ENCODE measurements around the gene DOCK2. TPM values are rescaled to one million over a fixed set of nuclear protein-coding genes. Genes with fewer than 3 reads are reported as not detected.
"Not testable (repeated sequence)": the region's sequence is repeated elsewhere in the genome, so short reads cannot be mapped to it uniquely, and the experiment has no call there.

The DOCK2 gene
- total RNA-seq, 1 donor from 2014 or later, result 1.2 TPM

DNA sequence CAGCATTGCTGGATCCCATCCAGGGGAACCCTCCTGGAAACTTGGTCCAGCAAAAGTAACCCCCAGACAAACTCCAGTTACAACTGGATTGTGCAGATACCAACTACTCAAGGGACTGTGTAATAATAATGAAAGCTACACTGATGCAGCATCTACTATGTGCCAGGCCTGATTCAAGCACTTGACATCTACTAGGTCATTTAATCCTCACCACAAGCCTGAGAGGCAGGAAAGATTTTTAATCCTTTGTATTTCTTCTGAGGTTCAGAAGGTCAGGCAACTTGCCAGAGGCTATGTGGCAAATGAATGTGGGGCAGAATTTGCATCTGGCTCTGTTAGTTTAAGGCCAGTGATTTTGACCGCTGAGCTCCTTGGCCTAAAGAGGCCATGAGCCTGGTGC is 439.1 kb downstream of the DOCK2 start:
- DNase-seq (ENCODE audit: extremely low read depth, low read depth, low spot score), result no peak

DNA sequence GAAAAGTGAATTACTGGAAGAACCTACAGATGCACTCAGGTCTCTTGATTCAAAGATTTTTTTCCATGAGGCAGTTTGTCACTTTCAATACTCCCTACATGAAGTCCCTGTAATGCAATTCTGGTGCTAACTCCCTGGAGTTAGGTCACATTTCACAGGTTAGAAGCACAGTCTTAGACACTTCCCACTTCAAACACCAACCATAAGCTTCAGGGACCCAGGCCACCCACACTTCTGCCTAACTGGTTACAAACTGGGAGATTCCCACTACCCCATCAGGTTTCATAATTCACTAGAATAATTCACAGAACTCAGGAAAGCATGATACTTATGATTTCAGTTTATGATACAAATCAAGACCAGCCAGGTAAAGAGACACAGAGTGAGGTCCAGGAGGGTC is 439.7 kb downstream of the DOCK2 start:
- no peak for DNase-seq (ENCODE audit: extremely low read depth, low read depth, low spot score)

GRCh38 chr5:170077526-170077925 is 440.5 kb downstream of the DOCK2 start:
- no peak for DNase-seq (ENCODE audit: extremely low read depth, low read depth, low spot score)

GRCh38 chr5:170078458-170078857 is 441.4 kb downstream of the DOCK2 start:
- no peak for DNase-seq (ENCODE audit: extremely low read depth, low read depth, low spot score)

DNA sequence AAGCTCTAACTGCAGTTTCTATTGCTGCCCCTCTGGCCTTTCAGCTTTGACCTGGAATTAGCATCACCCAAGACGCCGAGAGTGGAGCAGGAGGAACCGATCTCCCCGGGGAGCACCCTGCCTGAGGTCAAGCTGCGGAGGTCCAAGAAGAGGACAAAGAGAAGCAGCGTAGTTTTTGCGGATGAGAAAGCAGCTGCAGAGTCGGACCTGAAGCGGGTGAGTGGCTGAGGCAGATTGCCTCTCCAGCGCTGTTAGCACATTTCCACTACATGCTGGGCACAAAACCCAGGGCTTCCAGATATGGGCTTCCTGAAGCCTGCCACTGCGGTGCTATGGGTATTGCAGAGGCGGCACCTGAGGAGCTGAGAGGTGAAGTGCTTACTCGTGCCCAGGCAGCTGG is 441.9 kb downstream of the DOCK2 start:
- DNase-seq (ENCODE audit: extremely low read depth, low read depth, low spot score), result no peak

GRCh38 chr5:170080217-170080616 is 443.1 kb downstream of the DOCK2 start:
- DNase-seq (ENCODE audit: extremely low read depth, low read depth, low spot score), result no peak

- no peak for DNase-seq (ENCODE audit: extremely low read depth, low read depth, low spot score)
Observed at GRCh38 chr5:170080786-170081445, 443.8 kb downstream of the DOCK2 start.

GRCh38 chr5:170081616-170082015 is 444.5 kb downstream of the DOCK2 start:
- DNase-seq (ENCODE audit: extremely low read depth, low read depth, low spot score), result no peak

DNA sequence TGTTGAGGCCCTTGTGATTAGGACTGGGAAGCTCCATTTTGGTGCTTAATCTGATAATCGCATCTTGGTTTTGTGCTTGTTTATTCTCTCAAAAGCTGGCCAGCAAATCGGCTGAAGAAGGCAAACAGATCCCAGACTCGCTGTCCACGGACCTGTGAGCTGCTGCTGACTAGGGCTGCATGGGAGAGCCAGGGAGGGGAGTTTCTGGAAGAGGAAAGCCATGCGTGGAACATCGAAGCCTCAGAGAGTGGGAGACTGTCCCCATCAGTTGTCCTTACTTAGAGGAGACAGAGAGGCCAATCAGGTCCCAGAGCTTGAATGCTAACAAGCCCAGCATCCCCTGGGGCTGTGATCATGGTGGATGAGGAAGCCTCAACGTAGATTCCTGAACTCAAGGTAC is 445.6 kb downstream of the DOCK2 start:
- DNase-seq (ENCODE audit: extremely low read depth, low read depth, low spot score), result no peak

DNA sequence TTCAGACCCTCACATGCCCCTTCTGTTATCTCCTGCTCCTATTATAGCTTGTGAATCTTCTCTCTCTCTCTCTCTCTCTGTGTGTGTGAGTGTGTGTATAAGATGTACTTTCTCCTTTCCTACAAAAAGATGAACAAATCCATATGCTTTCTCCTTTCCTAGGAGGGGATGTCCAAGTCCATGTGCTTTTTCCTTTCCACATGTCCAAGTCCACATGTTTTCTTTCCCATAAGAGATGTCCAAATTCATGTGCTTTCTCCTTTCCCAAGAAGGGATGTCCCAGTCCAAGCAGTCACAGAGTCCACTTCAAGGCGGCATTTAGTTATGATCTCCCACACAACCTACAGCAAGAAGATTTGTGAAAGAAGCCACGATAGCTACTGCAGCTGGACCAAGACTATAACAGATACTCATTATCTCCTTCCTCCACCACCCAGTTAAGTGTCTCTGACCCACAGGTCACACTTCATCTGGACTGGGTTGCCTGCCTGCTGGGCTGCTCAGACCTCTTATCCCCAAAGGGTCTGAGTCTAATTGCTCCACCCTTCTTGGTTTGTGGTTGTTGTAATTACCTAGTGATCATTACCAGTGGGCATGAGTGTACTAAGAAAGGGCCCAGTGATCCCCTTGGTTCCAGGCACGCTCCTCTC is 450.2 kb downstream of the DOCK2 start:
- no peak for DNase-seq (ENCODE audit: extremely low read depth, low read depth, low spot score)

- DNase-seq (ENCODE audit: extremely low read depth, low read depth, low spot score), result no peak
Observed at GRCh38 chr5:170092455-170093101, 455.5 kb downstream of the DOCK2 start.

DNA sequence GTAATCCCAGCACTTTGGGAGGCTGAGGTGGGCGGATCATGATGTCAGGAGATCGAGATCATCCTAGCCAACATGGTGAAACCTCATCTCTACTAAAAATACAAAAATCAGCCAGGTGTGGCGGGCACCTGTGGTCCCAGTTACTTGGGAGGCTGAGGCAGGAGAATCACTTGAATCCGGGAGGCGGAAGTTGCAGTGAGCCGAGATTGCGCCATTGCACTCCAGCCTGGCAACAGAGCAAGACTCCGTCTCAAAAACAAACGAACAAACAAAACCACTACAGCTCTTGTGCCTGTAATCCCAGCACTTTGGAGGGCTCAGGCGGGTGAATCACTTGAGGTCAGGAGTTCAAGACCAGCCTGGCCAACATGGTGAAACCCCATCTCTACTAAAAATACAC is 457.3 kb downstream of the DOCK2 start:
- DNase-seq (ENCODE audit: extremely low read depth, low read depth, low spot score), result not testable (repeated sequence)

GRCh38 chr5:170095646-170096045 is 458.6 kb downstream of the DOCK2 start:
- no peak for DNase-seq (ENCODE audit: extremely low read depth, low read depth, low spot score)

DNA sequence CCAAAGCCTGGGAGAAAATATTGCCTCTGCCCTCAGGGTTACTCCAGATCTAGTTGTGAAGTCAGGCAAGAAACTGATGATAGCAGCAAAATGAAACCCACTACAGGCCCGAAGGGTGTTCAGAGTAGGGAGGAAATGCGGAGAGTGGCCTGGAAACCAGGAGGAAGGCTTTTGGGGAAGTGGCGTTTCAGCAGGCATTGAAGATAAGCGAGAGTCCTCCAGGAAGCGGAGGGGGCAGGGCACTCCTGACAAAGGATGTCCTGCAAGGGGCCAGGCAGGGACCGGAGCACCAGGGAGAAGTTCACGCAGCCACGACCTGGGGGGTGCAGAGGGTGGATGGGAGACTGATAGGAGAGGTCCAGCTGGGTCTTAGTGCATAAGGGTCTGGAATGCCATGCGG is 460.9 kb downstream of the DOCK2 start:
- no peak for DNase-seq (ENCODE audit: extremely low read depth, low read depth, low spot score)

DNA sequence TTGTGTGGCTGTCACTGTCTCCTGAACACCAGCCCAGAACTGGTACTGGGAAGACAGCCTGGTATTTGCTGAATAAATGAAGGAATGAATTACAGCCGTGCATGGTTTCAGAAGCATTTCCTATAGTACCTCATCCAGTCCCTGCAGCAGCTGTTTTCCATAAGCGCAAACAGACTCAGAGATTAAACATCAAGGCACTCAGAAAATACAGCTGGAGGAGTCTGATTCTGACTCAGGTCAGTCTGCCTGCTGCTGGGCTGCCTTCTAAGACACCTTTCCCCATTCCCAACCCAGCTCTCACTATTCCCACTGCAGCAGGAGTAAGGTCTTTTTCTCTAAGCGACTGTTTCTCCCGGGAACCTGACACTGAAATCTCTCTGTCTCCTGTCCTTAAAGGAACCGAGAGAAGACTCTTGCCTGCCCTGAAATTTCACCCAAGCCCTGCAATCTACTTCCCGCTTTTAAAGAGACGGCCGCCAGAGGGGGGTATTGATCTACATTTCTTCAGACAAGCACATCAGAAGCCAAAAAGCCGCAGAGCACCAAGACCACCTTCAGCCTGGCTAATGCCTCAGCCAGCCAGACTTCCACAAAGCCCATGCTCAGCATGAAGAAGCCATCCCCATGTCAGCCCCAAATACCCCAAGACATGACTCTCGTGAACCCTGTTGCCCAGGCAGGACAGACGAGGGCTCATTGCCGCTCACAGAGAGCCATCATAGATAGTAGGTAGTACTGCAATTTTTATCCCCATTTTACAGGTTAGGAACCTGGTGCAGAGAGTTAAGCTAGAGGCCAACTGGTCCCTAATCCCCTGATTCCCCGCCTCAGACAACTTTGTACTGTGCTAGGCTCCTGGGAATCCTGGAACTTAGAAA is 463.2 kb downstream of the DOCK2 start:
- DNase-seq (ENCODE audit: extremely low read depth, low read depth, low spot score), result peak; percentile 73

- DNase-seq (ENCODE audit: extremely low read depth, low read depth, low spot score), result no peak
Observed at GRCh38 chr5:170103447-170103846, 466.4 kb downstream of the DOCK2 start.

DNA sequence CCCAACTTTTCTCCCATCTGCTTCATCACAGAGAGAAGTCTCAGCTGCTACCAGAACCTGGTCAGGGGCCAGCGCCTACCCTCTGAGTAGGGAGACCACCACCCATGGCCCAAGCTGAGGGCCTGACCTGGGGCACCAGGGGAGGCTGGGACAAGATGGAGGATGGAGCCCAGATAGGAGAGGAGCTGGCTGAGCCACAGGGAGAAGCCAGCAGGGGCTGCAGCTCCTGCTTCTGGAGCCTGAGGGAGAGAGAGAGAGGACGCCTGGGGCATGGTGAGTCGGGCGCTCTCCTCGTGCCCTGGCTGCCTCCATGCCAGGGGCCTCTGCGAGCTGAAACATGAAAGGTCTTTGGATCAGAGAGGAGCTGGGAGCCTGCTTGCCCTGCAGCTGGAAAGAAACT is 467.2 kb downstream of the DOCK2 start:
- no peak for DNase-seq (ENCODE audit: extremely low read depth, low read depth, low spot score)

DNA sequence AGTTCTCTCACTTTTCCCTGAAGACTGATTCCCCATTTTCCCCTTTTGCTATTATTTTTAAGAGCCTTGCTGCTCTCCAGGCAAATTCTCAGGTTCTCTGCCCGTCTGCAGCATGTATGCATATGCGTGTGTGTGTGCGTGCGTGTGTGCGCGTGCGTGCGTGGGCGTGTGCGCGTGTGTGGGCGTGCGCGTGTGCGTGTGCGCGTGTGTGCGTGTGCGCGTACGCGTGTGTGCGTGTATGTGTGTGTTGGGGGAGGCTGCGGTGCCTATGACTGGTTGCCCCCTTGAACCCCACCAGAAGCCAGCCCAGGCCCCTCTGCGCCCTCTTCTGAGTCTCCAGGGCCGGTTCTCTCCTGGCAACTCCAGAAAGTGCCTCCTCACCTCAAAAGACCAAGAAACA is 467.6 kb downstream of the DOCK2 start:
- no peak for DNase-seq (ENCODE audit: extremely low read depth, low read depth, low spot score)

DNA sequence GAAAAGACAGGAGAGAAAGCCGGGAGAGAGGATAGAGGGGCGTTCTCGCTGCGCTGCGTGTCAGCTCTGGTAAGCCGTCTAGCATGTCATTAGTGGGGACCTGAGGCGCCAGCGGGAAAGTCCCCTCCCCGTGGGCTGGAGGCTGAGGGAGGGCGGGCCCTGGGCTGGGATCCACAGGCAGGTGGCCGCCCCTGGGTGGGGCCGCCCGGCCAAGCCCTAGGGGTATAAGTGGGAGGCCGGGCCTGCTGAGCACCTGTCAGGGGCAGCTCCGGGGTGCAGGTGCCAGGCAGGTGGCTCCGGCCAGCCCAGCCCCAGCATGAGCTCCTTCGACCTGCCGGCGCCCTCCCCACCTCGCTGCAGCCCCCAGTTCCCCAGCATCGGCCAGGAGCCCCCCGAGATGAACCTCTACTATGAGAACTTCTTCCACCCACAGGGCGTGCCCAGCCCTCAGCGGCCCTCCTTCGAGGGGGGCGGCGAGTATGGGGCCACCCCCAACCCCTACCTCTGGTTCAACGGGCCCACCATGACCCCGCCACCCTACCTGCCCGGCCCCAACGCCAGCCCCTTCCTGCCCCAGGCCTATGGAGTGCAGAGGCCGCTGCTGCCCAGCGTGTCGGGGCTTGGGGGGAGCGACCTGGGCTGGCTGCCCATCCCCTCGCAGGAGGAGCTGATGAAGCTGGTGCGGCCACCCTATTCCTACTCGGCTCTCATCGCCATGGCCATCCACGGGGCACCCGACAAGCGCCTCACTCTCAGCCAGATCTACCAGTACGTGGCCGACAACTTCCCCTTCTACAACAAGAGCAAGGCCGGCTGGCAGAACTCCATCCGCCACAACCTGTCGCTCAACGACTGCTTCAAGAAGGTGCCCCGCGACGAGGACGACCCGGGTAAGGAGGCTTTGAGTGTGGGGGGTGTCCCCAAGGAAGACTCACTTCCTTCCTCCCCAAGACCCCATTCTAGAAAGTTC is 468.9 kb downstream of the DOCK2 start, which contains the start of gene FOXI1:
Gene FOXI1 (plus strand): TSS at position 256 of the 970 bp plus-strand sequence. CDS start 61 bp downstream, at position 317.
- DNase-seq (ENCODE audit: extremely low read depth, low read depth, low spot score), result no peak

DNA sequence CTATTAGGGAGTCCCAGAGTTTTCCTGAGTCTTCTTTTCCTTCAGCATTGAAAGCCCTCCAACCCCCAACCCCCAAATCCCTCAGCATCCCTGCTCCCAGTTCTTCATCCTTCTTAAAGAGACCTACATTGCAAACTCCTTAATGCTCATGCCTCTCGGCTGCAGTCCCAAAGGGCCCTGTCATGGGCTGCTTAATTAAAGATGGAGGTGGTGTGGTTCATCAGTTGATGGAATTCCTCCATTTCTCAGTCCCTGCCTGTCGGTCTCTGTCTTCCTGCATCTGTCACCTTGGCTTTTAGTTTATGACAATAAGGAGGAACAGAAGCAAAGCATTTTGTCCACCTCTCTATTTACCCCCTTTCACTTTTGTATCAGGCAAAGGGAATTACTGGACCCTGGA is 470.6 kb downstream of the DOCK2 start:
- DNase-seq (ENCODE audit: extremely low read depth, low read depth, low spot score), result no peak

Measured in glomerular endothelial cell (primary cell).